Stomach (tissue), 9 donors: ENCODE results near the gene HTATSF1. TPM values are rescaled to one million over a fixed set of nuclear protein-coding genes. Genes with fewer than 3 reads are reported as not detected.

Experiments
- DNase-seq, 2 donors: peaks; one replicate each; pipeline versions ENCODE4 v3.0.0 to v3.0.0-alpha.2; 2013 to 2019
- H3K27ac ChIP-seq, 5 donors: fragments of 200-600 bp in 4 of 5; sonication (generic) in 4 of 5; one replicate each; pipeline ENCODE4 v1.5.1; 2013 to 2019; ENCODE audit warnings: mild to moderate bottlenecking in 1 of 5, moderate library complexity in 1 of 5
- H3K27me3 ChIP-seq, 3 donors: fragments of 200-600 bp; sonication (generic); one replicate each; pipeline ENCODE4 v1.5.1; 2017 to 2019; ENCODE audit warnings: mixed run types in 1 of 3
- H3K36me3 ChIP-seq, 4 donors: fragments of 200-600 bp; sonication (generic); 1 replicate in 3 of 4; 2 replicates in 1 of 4; pipeline ENCODE4 v1.5.1; 2016 to 2019
- H3K4me1 ChIP-seq, 4 donors: fragments of 200-600 bp; sonication (generic); one replicate each; pipeline ENCODE4 v1.5.1; 2016 to 2019
- H3K4me3 ChIP-seq, 4 donors: fragments of 200-600 bp; sonication (generic) in 3 of 4; one replicate each; pipeline ENCODE4 v1.5.1; 2016 to 2019; ENCODE audit warnings: mild to moderate bottlenecking in 1 of 4
- H3K9me3 ChIP-seq, 4 donors: fragments of 200-600 bp; sonication (generic); one replicate each; pipeline ENCODE4 v1.5.1; 2016 to 2019
- EP300 ChIP-seq: sonication (generic); formaldehyde crosslinking; IDR thresholded peaks from one replicate; pipeline ENCODE4 v1.6.1; 2017; ENCODE audit warnings: antibody characterized with exemption
- POLR2A ChIP-seq, 4 donors: fragments of 450-650 bp; IDR thresholded peaks; one replicate each; pipeline ENCODE4 v1.6.1; 2016; ENCODE audit warnings: antibody characterized with exemption in 4 of 4, control low read depth in 2 of 4, mild to moderate bottlenecking in 1 of 4, moderate library complexity in 1 of 4
- POLR2AphosphoS5 ChIP-seq, 3 donors: sonication (generic); formaldehyde crosslinking; IDR thresholded peaks; one replicate each; pipeline ENCODE4 v1.6.1; 2016; ENCODE audit warnings: antibody characterized with exemption in 3 of 3
- WGBS, 5 donors: extraction: QIAGEN DNeasy Blood & Tissue Kit in 3 of 5; methylation state at CpG; one replicate each; pipeline versions ENCODE4 v1.1.5 to v1.1.7; 2013 to 2018; 5-methylcytosine and 5-hydroxymethylcytosine counted together
- intact Hi-C: fragments of 100-400 bp; cut with DNase I; formaldehyde crosslinking; loops from one replicate; pipeline ENCODE4 v1.15.1; 2023; ENCODE audit warnings: low total_unique reads
- polyA plus RNA-seq, 3 donors: library from polyadenylated mRNA; stranded (reverse); fragments of 200-250 nt; gene quantifications; one replicate each; pipeline ENCODE4 v1.2.3, GENCODE V29; 2013
- total RNA-seq, 5 donors: library from RNA; depleted of rRNA; stranded (reverse); fragments of >200 nt; gene quantifications; one replicate each; pipeline versions ENCODE4 v1.1.0 to v1.2.3, GENCODE V29; 2014 to 2016
- TF ChIP-seq, protein P1 (sequence below), 7 experiments: fragments of 450-650 bp in 4 of 7; fragments of 200-600 bp in 3 of 7; sonication (generic) in 3 of 7; IDR thresholded peaks; one replicate each; pipeline ENCODE4 v1.5.1; 2016 to 2019; ENCODE audit warnings: antibody characterized with exemption in 7 of 7, control low read depth in 2 of 7, mild to moderate bottlenecking in 1 of 7
- donor health status: healthy with polysubstance abuse.
- donor health status: Bipolar disorder and iron deficiency.
- donor health status: healthy.

HTATSF1 gene
- total and polyA plus RNA-seq, 8 donors, result 18.3 to 77.0 (median 39.3) TPM

DNA sequence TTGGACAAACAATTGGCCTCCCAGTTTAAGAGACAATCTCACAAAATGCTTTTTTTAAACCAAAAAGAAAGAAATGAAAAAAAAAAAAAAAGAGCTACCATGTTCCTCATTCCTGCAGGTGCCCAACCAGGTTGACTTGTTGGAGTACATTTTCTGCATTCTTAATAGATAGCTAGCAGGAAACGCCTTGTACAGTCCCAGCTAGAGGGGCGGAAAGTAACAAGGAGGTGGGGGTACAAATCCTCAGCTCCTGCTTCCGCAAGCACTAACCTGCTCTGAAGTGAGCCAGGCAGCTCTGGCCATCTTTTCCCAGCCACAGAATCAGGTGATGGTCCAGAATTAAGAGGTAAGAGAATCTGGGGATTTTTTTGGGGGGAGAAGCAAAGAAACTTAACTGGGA lies 34.6 kb downstream of the HTATSF1 start, which contains the start of gene VGLL1:
VGLL1 (plus strand) TSS at position 265 of the 400 bp plus-strand sequence. CDS start 3,806 bp downstream, outside the sequence.
- H3K9me3 ChIP-seq, result no peaks in the 10 kb centered on the region
- intact Hi-C loops, result no loop called here
- no peak within 1 kb of the TSS for H3K4me3 ChIP-seq
- H3K36me3 ChIP-seq, result no peaks in the 10 kb centered on the region
- TF ChIP-seq POLR2AphosphoS5 (IDR thresholded peaks at IDR 0.05), result no peak
- no peak for TF ChIP-seq EP300
- TF ChIP-seq, protein P1, sequence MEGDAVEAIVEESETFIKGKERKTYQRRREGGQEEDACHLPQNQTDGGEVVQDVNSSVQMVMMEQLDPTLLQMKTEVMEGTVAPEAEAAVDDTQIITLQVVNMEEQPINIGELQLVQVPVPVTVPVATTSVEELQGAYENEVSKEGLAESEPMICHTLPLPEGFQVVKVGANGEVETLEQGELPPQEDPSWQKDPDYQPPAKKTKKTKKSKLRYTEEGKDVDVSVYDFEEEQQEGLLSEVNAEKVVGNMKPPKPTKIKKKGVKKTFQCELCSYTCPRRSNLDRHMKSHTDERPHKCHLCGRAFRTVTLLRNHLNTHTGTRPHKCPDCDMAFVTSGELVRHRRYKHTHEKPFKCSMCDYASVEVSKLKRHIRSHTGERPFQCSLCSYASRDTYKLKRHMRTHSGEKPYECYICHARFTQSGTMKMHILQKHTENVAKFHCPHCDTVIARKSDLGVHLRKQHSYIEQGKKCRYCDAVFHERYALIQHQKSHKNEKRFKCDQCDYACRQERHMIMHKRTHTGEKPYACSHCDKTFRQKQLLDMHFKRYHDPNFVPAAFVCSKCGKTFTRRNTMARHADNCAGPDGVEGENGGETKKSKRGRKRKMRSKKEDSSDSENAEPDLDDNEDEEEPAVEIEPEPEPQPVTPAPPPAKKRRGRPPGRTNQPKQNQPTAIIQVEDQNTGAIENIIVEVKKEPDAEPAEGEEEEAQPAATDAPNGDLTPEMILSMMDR (IDR thresholded peaks at IDR 0.05), result no peak
- TF ChIP-seq POLR2A (IDR thresholded peaks at IDR 0.05), result no peak
- WGBS, 5 donors, result 50 to 67% (median 57%) methylated on average over 3 of the region's 3 CpGs
- H3K4me1 ChIP-seq, result peaks cover 0 to under 1% (median 0%) of the 10 kb centered on the region in 4 donors
- no peak within 1 kb of the TSS for H3K27ac ChIP-seq
- DNase-seq, result peak in 1 of 2 donors; percentile 51
- H3K27me3 ChIP-seq, result peaks cover 0 to 9% (median 0%) of the 10 kb centered on the region in 3 donors

DNA sequence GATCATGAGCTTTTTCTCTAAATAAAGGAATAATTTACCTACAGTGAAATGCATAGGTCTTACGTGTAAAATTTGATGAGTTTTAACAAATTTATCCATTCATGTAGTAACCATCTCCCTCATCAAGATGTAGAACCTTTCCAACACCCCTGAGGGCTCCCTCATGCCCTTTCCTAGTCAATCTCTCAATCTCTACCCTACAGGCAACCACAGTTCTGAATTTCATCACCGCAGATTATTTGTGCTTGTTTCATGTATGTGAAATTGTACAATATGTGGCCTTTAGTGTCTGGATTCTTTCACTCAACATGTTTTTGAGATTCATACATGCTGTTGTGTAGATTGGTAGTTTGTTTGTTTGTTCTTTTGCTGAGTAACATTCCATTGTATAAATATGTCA lies 36.7 kb downstream of the HTATSF1 start:
- no peak for TF ChIP-seq POLR2AphosphoS5 (IDR thresholded peaks at IDR 0.05)
- no peak for TF ChIP-seq POLR2A (IDR thresholded peaks at IDR 0.05)
- TF ChIP-seq, protein P1 (IDR thresholded peaks at IDR 0.05), result no peak
- TF ChIP-seq EP300, result no peak
- no peak for DNase-seq
- WGBS, 5 donors, result 70 to 94% (median 89%) methylated on average over 2 of the region's 2 CpGs

GRCh38 chrX:136538811-136539210 lies 41.4 kb downstream of the HTATSF1 start:
- 55 to 92% (median 70%) methylated on average over 2 of the region's 2 CpGs for WGBS, 5 donors

More for the DNA sequence above, 36.7 kb downstream of the HTATSF1 start:
- no peak overlapping the region for H3K27ac ChIP-seq
- intact Hi-C loops, result no loop called here
- no peaks in the 10 kb centered on the region for H3K9me3 ChIP-seq
- peaks cover 0 to 9% (median 0%) of the 10 kb centered on the region in 3 donors for H3K27me3 ChIP-seq
- H3K4me1 ChIP-seq, result no peaks in the 10 kb centered on the region
- no peak overlapping the region for H3K4me3 ChIP-seq
- H3K36me3 ChIP-seq, result no peaks in the 10 kb centered on the region

DNA sequence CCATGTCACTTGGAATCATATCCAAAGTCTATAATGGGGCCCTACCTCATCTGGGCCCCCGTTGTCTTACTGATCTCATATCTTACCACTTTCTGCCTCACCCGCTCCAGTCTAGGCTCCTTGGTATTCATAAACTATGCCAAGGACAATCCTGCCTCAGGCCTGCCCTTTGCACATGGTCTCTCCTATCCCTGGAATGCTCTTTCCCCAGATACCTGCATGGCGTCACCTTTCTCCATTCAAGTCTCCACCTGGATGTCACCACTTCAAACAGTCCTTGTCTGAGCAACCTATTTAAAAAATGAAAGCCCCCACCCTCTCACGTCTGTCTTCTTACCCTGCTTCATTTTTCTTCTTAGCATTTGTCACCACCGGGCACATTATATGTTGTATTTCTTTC lies 42.8 kb downstream of the HTATSF1 start:
- TF ChIP-seq, protein P1 (IDR thresholded peaks at IDR 0.05), result no peak
- intact Hi-C loops, result no loop called here
- 67 to 93% (median 80%) methylated on average over 4 to 5 of the region's 5 CpGs for WGBS, 5 donors
- H3K27me3 ChIP-seq, result peaks cover 0 to 12% (median 0%) of the 10 kb centered on the region in 3 donors
- H3K4me3 ChIP-seq, result no peak overlapping the region
- no peak overlapping the region for H3K27ac ChIP-seq
- H3K4me1 ChIP-seq, result no peaks in the 10 kb centered on the region
- no peak for DNase-seq
- H3K9me3 ChIP-seq, result no peaks in the 10 kb centered on the region
- no peaks in the 10 kb centered on the region for H3K36me3 ChIP-seq

More at GRCh38 chrX:136538811-136539210, 41.4 kb downstream of the HTATSF1 start:
- no peaks in the 10 kb centered on the region for H3K36me3 ChIP-seq
- no peaks in the 10 kb centered on the region for H3K9me3 ChIP-seq
- DNase-seq, result no peak
- H3K27ac ChIP-seq, result no peak overlapping the region
- H3K4me3 ChIP-seq, result no peak overlapping the region
- intact Hi-C loops, result no loop called here
- TF ChIP-seq POLR2AphosphoS5 (IDR thresholded peaks at IDR 0.05) (no peak), POLR2A (IDR thresholded peaks at IDR 0.05) (no peak), EP300 (no peak)
- TF ChIP-seq, protein P1 (IDR thresholded peaks at IDR 0.05), result no peak
- no peaks in the 10 kb centered on the region for H3K4me1 ChIP-seq
- H3K27me3 ChIP-seq, result peaks cover 0 to 12% (median 0%) of the 10 kb centered on the region in 3 donors
